Lower leg skin (tissue), 3 donors: ENCODE data around the gene ACOT11.

ENCODE experiments used
- CTCF ChIP-seq, 3 donors: fragments of 450-650 bp; IDR thresholded peaks; one replicate each; pipeline ENCODE4 v1.5.1; 2016; ENCODE audit warnings: antibody characterized with exemption in 3 of 3, mild to moderate bottlenecking in 3 of 3, moderate library complexity in 2 of 3
- POLR2A ChIP-seq, 2 donors: fragments of 450-650 bp; IDR thresholded peaks; one replicate each; pipeline ENCODE4 v1.6.1; 2016 to 2017; ENCODE audit warnings: antibody characterized with exemption in 2 of 2, mild to moderate bottlenecking in 1 of 2, moderate library complexity in 1 of 2

DNA sequence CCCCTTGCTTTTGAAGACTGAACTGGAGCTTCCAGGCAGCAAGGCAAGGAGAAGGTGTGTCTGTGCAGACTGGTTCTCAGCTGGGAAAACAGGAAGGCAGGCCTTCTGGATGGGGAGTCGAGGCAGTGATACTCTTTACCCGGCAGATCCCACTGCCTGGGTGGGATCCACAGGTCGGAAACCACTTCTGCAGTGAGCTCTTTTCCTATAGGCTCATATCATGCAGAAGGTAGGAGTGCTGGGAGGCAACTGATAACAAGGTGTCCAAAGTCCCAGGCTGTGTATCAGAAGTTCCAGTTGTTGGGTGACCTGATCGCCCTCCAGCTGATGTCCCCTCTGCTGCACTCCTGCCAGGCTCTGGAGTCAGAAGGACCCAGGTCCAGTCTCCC, 17.1 kb downstream of the ACOT11 start:
- TF ChIP-seq CTCF (IDR thresholded peaks at IDR 0.05) (no peak), POLR2A (IDR thresholded peaks at IDR 0.05) (no peak)
